Fibroblast of lung (primary cell): ENCODE measurements around the gene ARL5C.

Experiments used
- EZH2 ChIP-seq: IDR thresholded peaks from 2 replicates; pipeline ENCODE4 v1.5.1; 2012; ENCODE audit warnings: low read length, control low read depth, mild to moderate bottlenecking; ENCODE audit errors: missing control alignments
- TF ChIP-seq, protein P1 (sequence below), 2 donors: IDR thresholded peaks in 1 of 2; conservative IDR thresholded peaks in 1 of 2; 1 replicate in 1 of 2; 2 replicates in 1 of 2; pipeline ENCODE4 v1.5.1; 2011 to 2012; ENCODE audit warnings: low read length in 2 of 2, control low read depth in 1 of 2, inconsistent platforms in 1 of 2, low read depth in 1 of 2, mild to moderate bottlenecking in 1 of 2

- TF ChIP-seq, protein P1, sequence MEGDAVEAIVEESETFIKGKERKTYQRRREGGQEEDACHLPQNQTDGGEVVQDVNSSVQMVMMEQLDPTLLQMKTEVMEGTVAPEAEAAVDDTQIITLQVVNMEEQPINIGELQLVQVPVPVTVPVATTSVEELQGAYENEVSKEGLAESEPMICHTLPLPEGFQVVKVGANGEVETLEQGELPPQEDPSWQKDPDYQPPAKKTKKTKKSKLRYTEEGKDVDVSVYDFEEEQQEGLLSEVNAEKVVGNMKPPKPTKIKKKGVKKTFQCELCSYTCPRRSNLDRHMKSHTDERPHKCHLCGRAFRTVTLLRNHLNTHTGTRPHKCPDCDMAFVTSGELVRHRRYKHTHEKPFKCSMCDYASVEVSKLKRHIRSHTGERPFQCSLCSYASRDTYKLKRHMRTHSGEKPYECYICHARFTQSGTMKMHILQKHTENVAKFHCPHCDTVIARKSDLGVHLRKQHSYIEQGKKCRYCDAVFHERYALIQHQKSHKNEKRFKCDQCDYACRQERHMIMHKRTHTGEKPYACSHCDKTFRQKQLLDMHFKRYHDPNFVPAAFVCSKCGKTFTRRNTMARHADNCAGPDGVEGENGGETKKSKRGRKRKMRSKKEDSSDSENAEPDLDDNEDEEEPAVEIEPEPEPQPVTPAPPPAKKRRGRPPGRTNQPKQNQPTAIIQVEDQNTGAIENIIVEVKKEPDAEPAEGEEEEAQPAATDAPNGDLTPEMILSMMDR (conservative IDR thresholded peaks at IDR 0.05 in 1 of 2, IDR thresholded peaks at IDR 0.05 in 1 of 2; ENCODE audit: low read depth in 1 of 2, low read length in 2 of 2), result no peak
- TF ChIP-seq EZH2, result no peak
These were observed 20.8 kb downstream of the ARL5C start for GRCh38 chr17:39145143-39145542.
